Activated CD4-positive, alpha-beta T cell treated with anti-CD3 and anti-CD28 coated beads, Interleukin-2, amount 10 ng/mL, durations not matched to agents 7 days and 5 days (primary cell): ENCODE results near the gene TMEFF2. TPM values are rescaled to one million over a fixed set of nuclear protein-coding genes. Genes with fewer than 3 reads are reported as not detected.
A peak's percentile ranks its signal among the peaks of the same experiment; 100 is the strongest.

Source experiments
- CTCF ChIA-PET: fragments of 350-600 bp; sonication (Branson Sonifier 250); formaldehyde crosslinking; loops from one replicate; lab custom pipeline; 2021; ENCODE audit warnings: antibody characterized with exemption; lab: Charles Lee
- POLR2A ChIA-PET: fragments of 350-600 bp; sonication (Branson Sonifier 250); formaldehyde crosslinking; loops from one replicate; lab custom pipeline; 2021; ENCODE audit warnings: antibody characterized with exemption; lab: Charles Lee
- DNase-seq: peaks from one replicate; pipeline ENCODE4 v3.0.0-alpha.2; 2020
- H3K27ac Mint-ChIP-seq: one replicate; pipeline ENCODE4 v1.8.0; 2021; ENCODE audit warnings: mild to moderate bottlenecking, moderate library complexity, mixed read lengths
- H3K27me3 Mint-ChIP-seq: one replicate; pipeline ENCODE4 v1.8.0; 2021; ENCODE audit warnings: mixed read lengths
- H3K36me3 Mint-ChIP-seq: one replicate; pipeline ENCODE4 v1.8.0; 2021; ENCODE audit warnings: low read depth, mixed read lengths
- H3K4me1 Mint-ChIP-seq: one replicate; pipeline ENCODE4 v1.8.0; 2021; ENCODE audit warnings: mixed read lengths
- H3K4me3 Mint-ChIP-seq: one replicate; pipeline ENCODE4 v1.8.0; 2021; ENCODE audit warnings: mild to moderate bottlenecking, moderate library complexity, mixed read lengths
- H3K9me3 Mint-ChIP-seq: one replicate; pipeline ENCODE4 v1.8.0; 2021; ENCODE audit warnings: mixed read lengths
- total RNA-seq, 2 experiments: library from RNA; stranded (reverse); gene quantifications; one replicate each; pipeline ENCODE4 v1.2.3, GENCODE V29; 2021

Gene TMEFF2
- total RNA-seq, 2 experiments from 2014 or later = not detected

DNA sequence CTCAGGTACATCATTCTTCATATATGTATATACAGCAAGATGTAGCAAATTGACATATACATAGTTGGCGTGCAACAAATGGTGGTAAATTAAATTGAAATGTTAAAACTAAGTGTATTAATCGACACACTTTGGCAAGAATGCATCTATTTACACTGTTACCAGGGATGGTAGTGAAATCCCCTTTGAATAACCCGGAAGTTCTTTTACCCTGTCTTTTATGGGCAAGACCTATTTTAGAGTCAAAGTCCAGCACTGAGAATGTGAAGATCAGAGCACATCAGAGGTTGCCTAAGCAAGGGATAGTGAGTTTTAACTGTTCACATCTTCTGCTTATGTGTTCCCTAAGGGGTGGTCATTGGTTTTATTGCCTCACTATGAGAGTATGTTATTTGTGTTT is 7.6 kb upstream of the TMEFF2 start:
- no peak for DNase-seq
- ChIA-PET POLR2A (no interaction called here), CTCF (no interaction called here)
- H3K27me3 Mint-ChIP-seq = peaks cover 31% of the 10 kb centered on the region
- H3K4me3 Mint-ChIP-seq = no peak overlapping the region
- no peaks in the 10 kb centered on the region for H3K9me3 Mint-ChIP-seq
- H3K27ac Mint-ChIP-seq = no peak overlapping the region
- no peaks in the 10 kb centered on the region for H3K4me1 Mint-ChIP-seq
- no peaks in the 10 kb centered on the region for H3K36me3 Mint-ChIP-seq

DNA sequence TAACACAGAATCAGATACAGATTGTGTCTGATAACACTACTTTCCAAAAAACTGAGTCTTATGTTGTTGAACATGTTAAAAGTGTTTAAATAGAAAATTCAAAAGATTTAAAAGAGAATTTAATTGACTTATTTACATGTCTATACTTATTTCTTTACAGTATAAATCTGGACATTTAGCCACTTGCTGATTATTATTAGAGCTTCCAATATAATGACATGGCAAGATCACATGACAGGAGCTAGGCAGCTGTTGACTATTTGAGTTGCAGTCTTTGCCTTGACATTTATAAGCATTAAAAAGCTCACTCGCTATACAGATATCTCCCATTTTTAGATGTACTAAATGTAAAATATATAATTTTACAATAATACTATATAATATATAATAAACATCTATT is 6.4 kb upstream of the TMEFF2 start:
- Mint-ChIP-seq H3K27me3 (peaks cover 41% of the 10 kb centered on the region), H3K9me3 (no peaks in the 10 kb centered on the region), H3K36me3 (no peaks in the 10 kb centered on the region), H3K4me3 (no peak overlapping the region), H3K4me1 (peaks cover 8% of the 10 kb centered on the region), H3K27ac (no peak overlapping the region)
- DNase-seq = no peak
- POLR2A ChIA-PET = no interaction called here
- CTCF ChIA-PET = no interaction called here

DNA sequence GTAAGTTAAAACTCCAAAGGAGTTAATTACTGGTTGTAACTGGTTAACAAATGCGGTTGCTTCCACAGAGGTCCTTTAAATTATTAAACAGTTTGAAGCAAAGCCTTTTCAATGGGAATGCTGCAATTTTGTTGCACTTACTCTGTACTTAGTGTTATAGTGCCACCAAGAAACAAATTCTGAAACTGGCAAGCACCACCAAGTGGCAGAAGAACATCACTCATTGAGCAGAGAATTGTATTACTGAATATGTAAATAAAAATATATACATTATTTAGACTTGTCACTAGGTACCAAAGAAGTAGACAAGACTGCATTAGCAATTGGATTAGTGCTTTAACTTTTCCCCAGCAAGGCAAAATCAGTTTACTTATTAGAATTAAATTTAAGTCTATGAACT is 2.6 kb upstream of the TMEFF2 start:
- Mint-ChIP-seq H3K36me3 (no peaks in the 10 kb centered on the region), H3K27ac (no peak overlapping the region), H3K4me1 (peaks cover 31% of the 10 kb centered on the region), H3K4me3 (no peak overlapping the region), H3K27me3 (peaks cover 70% of the 10 kb centered on the region), H3K9me3 (no peaks in the 10 kb centered on the region)
- CTCF ChIA-PET = interaction anchor here (0.5 kb wide), 1 partner anchor 195 kb away, joined by 3 read pairs; no protein-coding TSS in a partner anchor
- POLR2A ChIA-PET = no interaction called here
- DNase-seq = no peak

DNA sequence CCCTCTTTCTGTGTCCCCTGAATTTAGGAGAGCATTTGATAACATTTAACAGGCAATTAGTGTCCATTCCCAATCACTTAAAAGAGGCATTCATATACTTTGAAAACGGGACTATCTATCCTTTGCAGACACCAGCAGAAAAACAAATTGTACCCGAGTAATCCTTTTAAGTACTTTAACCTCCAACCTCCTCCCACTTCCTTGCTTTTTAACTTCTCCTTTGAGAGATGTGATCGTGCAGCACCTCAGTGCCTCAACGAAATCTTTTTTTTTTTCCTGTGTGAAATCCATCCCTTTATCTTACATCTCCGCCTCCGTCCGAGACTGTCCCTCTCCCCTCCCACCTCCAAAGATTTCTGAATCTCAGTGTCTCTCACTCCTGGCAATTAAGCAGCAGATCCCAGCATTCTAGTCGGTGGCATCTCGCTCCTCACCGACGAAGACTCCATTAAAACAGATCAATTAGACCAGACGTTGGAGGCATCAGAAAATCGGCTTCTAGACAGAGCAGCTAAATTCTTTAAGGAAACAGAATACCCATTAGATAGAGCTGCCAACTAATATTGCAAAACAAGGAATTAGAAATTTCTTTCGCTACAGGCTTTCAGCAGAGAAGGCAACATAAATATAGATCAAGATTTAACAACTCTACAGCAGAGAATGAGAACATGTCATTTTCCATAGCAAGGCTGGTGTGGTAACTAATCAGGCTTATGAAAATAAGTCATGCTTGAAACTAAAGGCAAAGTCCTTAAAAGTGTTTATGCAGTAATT is 1.9 kb upstream of the TMEFF2 start:
- H3K4me1 Mint-ChIP-seq = peaks cover 31% of the 10 kb centered on the region
- H3K27ac Mint-ChIP-seq = no peak overlapping the region
- ChIA-PET POLR2A (no interaction called here), CTCF (no interaction called here)
- DNase-seq = no peak
- peaks cover 78% of the 10 kb centered on the region for H3K27me3 Mint-ChIP-seq
- no peaks in the 10 kb centered on the region for H3K36me3 Mint-ChIP-seq
- H3K4me3 Mint-ChIP-seq = no peak overlapping the region
- no peaks in the 10 kb centered on the region for H3K9me3 Mint-ChIP-seq

DNA sequence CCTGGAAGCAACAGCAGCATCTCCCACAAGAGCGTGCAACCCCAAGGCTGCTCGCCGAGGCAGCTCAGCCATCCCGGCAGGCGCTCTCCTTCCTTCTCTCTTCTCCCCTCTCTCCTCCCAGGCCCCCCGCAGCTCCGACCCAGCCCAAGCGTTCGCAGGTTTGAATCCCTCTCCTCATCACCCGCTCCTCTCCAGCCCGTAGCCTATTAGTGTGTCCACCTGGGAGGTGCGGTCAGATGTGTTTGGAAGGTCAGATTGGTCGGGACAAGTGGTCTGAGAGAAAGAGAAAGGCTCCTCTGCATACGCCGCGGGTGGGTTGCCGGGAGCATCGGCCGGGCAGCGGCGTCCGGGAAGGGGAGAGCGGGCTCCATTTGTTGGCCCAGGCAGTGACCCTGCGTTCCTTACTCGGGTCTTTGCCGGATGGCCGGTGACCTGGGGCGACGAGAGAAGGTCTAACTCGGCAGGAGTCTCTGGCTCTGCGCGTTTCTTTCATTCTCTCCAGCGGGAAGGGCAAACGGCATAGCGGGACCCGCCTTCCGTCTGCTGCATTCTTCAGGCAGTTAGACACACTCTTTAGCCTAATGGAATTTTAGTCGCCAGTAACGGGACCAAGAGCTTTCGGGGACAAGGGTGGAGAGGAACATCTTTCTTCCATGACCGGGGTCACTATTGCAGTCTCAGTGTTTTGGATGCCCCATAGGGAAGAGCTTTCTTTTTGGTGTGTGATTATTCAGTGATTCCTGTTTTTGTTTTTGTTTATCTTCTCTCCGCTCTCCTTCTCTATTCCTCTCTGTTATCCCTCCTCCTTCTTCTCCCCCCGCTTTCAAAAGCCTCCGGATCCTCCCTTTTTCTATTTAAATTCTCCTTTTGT is 1.1 kb upstream of the TMEFF2 start:
- Mint-ChIP-seq H3K4me1 (peaks cover 31% of the 10 kb centered on the region), H3K27ac (no peak overlapping the region), H3K27me3 (peaks cover 82% of the 10 kb centered on the region), H3K36me3 (no peaks in the 10 kb centered on the region), H3K4me3 (peak overlapping the region; percentile 67), H3K9me3 (no peaks in the 10 kb centered on the region)
- ChIA-PET POLR2A (no interaction called here), CTCF (interaction anchor here (0.6 to 1.5 kb wide), 2 partner anchors 33 to 104 kb away, joined by 3 to 4 read pairs; no protein-coding TSS in a partner anchor)
- no peak for DNase-seq

DNA sequence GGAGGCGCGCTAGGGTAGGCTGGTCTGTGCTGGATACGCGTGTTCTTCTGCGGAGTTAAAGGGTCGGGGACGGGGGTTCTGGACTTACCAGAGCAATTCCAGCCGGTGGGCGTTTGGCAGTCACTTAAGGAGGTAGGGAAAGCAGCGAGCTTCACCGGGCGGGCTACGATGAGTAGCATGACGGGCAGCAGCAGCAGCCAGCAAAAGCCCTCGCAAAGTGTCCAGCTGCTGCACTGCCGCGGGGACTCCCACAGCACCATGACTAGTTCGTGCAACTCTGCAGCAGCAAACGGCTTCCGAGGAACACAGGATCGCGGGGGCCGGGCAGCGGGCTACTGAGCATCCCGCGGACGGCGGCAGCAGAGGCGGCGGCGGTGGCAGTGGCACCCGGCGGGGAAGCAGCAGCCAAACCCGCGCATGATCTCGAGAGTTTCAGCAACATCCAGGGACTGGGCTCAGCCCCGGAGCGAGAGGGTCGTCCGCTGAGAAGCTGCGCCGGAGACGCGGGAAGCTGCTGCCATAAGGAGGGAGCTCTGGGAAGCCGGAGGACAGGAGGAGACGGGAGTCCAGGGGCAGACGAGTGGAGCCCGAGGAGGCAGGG is 368 bp downstream of the TMEFF2 start:
- no peak overlapping the region for H3K27ac Mint-ChIP-seq
- no peaks in the 10 kb centered on the region for H3K9me3 Mint-ChIP-seq
- ChIA-PET POLR2A (no interaction called here), CTCF (interaction anchor here (1.5 kb wide), 1 partner anchor 32 kb away, joined by 4 read pairs; no protein-coding TSS in a partner anchor)
- no peak for DNase-seq
- peak overlapping the region; percentile 67 for H3K4me3 Mint-ChIP-seq
- peaks cover 31% of the 10 kb centered on the region for H3K4me1 Mint-ChIP-seq
- H3K36me3 Mint-ChIP-seq = no peaks in the 10 kb centered on the region
- H3K27me3 Mint-ChIP-seq = peaks cover 85% of the 10 kb centered on the region

GRCh38 chr2:192190474-192190873 is 4.3 kb downstream of the TMEFF2 start:
- CTCF ChIA-PET = no interaction called here
- POLR2A ChIA-PET = no interaction called here
- Mint-ChIP-seq H3K27ac (no peak overlapping the region), H3K4me3 (no peak overlapping the region), H3K9me3 (no peaks in the 10 kb centered on the region), H3K4me1 (peaks cover 16% of the 10 kb centered on the region), H3K36me3 (no peaks in the 10 kb centered on the region), H3K27me3 (peaks cover 62% of the 10 kb centered on the region)
- no peak for DNase-seq

- POLR2A ChIA-PET = no interaction called here
- CTCF ChIA-PET = interaction anchor here (1.7 kb wide), 1 partner anchor 33 kb away, joined by 4 read pairs; no protein-coding TSS in a partner anchor
- no peaks in the 10 kb centered on the region for H3K4me1 Mint-ChIP-seq
- DNase-seq = no peak
- H3K9me3 Mint-ChIP-seq = no peaks in the 10 kb centered on the region
- no peaks in the 10 kb centered on the region for H3K36me3 Mint-ChIP-seq
- no peak overlapping the region for H3K4me3 Mint-ChIP-seq
- no peak overlapping the region for H3K27ac Mint-ChIP-seq
- peaks cover 31% of the 10 kb centered on the region for H3K27me3 Mint-ChIP-seq
These were observed 7.9 kb downstream of the TMEFF2 start for GRCh38 chr2:192186806-192187205.

DNA sequence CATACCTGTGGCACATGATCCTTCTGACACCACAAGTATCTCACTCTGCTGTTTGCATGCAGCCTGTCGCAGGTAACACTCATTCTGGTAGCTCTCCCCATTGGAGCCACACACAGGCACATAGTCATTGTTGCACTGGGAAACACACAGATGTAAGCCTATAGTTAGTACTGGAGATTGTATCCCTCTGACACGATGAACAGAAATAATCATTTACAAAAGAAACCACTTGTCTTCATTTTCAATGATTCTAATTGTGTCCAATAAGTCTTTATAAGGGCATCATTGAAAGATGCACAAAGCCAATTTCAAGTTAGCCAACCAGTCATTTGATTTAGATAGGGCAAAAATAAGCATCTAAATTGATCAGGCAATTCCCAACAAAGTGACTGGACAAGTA is 10.4 kb downstream of the TMEFF2 start:
- Mint-ChIP-seq H3K9me3 (no peaks in the 10 kb centered on the region), H3K36me3 (no peaks in the 10 kb centered on the region), H3K27ac (no peak overlapping the region), H3K4me3 (no peak overlapping the region), H3K27me3 (peaks cover 19% of the 10 kb centered on the region), H3K4me1 (no peaks in the 10 kb centered on the region)
- DNase-seq = no peak
- ChIA-PET POLR2A (no interaction called here), CTCF (no interaction called here)

DNA sequence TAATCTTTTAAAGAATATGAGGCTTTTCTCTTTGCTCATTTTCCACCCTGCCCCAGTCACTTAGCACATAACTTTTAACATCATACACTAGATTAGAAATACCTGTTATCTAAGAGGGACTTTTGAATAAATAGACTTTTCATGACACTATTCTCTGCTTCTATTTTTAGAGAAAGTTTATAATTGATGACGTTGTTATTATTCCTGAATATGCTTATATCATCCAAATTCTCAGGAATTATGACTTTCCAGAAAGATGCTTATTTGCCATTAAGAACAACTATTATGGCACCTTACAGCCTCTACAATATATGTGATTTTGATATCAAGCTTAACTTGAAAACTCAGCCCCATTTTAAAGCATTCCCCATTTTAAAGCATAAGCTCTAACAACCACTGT is 11.4 kb downstream of the TMEFF2 start:
- CTCF ChIA-PET = no interaction called here
- peaks cover 17% of the 10 kb centered on the region for H3K27me3 Mint-ChIP-seq
- POLR2A ChIA-PET = no interaction called here
- H3K27ac Mint-ChIP-seq = no peak overlapping the region
- no peak for DNase-seq
- no peak overlapping the region for H3K4me3 Mint-ChIP-seq
- H3K36me3 Mint-ChIP-seq = no peaks in the 10 kb centered on the region
- no peaks in the 10 kb centered on the region for H3K9me3 Mint-ChIP-seq
- no peaks in the 10 kb centered on the region for H3K4me1 Mint-ChIP-seq

DNA sequence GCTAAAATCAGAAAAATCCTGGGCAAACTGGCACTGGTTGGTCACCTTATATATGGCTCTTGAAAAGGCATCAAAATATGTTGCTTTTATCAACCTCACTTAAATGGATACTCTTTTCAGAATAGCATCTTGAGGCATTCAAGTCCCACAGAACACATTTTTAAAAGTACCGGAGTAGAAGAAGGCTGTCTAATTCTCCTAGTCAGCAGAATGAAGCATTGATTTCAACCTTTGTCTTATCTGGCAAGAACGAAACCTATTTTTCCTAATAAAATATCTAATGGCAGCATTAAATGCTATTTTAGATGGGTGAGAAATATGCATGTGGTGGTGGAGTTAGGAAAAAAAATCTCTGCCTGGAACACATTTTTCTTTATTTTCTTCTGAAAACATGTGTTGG is 27.8 kb downstream of the TMEFF2 start:
- CTCF ChIA-PET = no interaction called here
- H3K4me3 Mint-ChIP-seq = no peak overlapping the region

GRCh38 chr2:192165842-192166241 is 28.9 kb downstream of the TMEFF2 start:
- no peak for DNase-seq
- H3K36me3 Mint-ChIP-seq = no peaks in the 10 kb centered on the region
- H3K27me3 Mint-ChIP-seq = peaks cover 30% of the 10 kb centered on the region
- ChIA-PET CTCF (no interaction called here), POLR2A (no interaction called here)
- H3K9me3 Mint-ChIP-seq = no peaks in the 10 kb centered on the region
- no peak overlapping the region for H3K27ac Mint-ChIP-seq
- H3K4me3 Mint-ChIP-seq = no peak overlapping the region
- H3K4me1 Mint-ChIP-seq = peaks cover 11% of the 10 kb centered on the region

More for the DNA sequence above, 27.8 kb downstream of the TMEFF2 start:
- POLR2A ChIA-PET = no interaction called here
- H3K9me3 Mint-ChIP-seq = no peaks in the 10 kb centered on the region
- no peak for DNase-seq
- no peak overlapping the region for H3K27ac Mint-ChIP-seq
- peaks cover 38% of the 10 kb centered on the region for H3K27me3 Mint-ChIP-seq
- no peaks in the 10 kb centered on the region for H3K36me3 Mint-ChIP-seq
- H3K4me1 Mint-ChIP-seq = peaks cover 6% of the 10 kb centered on the region
